ENCODE results near the gene CLCN5.

CLCN5 gene

DNA sequence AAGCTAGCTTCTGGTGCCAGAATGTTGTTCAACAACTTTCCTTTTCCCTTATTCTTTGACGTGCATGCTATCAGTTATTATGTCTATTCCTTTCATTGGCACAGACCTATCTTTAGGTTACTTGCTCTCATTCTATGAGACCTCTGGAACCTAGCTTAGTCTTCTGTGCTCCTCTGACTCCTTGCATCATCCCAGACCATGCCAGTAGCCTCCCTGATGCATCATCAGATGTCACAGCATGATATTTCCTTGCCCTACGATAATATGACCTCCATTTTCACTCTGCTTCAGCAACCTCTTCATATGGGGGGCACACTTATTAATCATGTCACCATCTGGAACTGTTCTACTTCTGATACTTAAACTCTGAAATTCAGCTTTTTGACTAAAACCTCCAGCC, 37.2 kb downstream of the CLCN5 start:
- Histone ChIP-seq H3K4me3 (no peak overlapping the region), H3K27ac (no peak overlapping the region)
- no peak for DNase-seq (ENCODE audit: low spot score)
- TF ChIP-seq, protein P1, sequence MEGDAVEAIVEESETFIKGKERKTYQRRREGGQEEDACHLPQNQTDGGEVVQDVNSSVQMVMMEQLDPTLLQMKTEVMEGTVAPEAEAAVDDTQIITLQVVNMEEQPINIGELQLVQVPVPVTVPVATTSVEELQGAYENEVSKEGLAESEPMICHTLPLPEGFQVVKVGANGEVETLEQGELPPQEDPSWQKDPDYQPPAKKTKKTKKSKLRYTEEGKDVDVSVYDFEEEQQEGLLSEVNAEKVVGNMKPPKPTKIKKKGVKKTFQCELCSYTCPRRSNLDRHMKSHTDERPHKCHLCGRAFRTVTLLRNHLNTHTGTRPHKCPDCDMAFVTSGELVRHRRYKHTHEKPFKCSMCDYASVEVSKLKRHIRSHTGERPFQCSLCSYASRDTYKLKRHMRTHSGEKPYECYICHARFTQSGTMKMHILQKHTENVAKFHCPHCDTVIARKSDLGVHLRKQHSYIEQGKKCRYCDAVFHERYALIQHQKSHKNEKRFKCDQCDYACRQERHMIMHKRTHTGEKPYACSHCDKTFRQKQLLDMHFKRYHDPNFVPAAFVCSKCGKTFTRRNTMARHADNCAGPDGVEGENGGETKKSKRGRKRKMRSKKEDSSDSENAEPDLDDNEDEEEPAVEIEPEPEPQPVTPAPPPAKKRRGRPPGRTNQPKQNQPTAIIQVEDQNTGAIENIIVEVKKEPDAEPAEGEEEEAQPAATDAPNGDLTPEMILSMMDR (IDR thresholded peaks at IDR 0.05) = no peak

DNA sequence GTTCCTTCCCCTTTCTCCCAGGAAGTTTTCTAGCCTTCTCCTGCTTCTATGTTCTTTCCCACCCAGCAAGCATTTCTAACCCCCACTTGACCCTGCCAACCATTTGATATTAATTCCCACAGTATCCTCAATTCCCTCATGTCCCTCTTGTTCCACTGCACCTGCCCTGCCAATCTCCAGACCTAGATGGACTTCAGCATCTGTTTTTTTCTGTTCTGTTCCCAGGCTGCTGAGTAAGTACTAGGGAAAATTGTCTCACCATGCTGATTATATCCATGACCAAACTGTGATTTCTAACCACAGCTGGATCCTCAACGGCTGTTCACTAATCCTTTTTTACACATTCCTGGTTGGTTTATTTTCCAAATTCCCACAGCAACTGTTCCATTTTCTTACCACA, 37.7 kb downstream of the CLCN5 start:
- no peak for DNase-seq (ENCODE audit: low spot score)
- Histone ChIP-seq H3K4me3 (no peak overlapping the region), H3K27ac (no peak overlapping the region)
- TF ChIP-seq, protein P1 (IDR thresholded peaks at IDR 0.05) = no peak

DNA sequence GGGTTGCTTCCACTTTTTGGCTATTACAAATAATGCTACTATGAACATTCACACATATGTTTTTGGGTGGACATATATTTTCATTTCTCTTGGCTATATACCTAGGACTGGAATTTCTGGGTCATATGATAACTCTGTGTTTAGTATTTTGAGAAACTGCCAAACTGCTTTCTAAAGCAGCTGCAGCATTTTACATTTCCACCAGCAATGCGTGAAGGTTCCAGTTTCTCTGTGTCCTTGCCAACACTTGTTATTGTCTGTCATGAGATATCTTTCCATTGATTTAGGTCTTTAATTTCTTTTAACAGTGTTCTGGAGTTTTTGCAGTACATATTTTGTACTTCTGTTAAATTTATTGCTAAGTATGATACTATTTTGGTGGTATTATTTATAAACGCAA, 48.3 kb downstream of the CLCN5 start:
- no peak for DNase-seq (ENCODE audit: low spot score)
- Histone ChIP-seq H3K27ac (no peak overlapping the region), H3K4me3 (no peak overlapping the region)
- TF ChIP-seq, protein P1 (IDR thresholded peaks at IDR 0.05) = no peak

DNA sequence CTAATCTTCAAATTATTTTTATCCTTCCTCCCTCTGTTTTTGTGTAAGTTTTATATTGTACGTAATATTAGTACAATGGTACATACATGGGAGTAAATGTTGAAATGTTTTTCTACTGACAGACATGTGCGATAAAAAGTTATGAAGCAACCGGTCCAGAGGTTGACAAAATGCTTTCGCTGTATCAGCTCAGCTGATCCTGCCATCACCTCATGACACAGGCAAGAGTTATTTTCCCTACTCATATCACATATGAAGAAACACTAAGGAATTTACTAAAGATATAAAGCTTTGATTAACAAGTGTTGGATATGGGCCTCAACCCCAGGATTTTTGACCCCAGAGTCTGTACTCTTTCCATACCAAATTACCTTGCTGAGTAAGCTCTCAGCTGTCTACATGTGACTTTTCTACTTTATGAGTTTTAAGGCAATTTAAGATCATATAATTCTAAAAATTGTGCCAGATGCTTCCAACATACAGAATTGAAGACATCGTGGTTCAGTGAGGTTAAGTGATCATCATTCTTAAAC, 50.0 kb downstream of the CLCN5 start:
- TF ChIP-seq, protein P1 (IDR thresholded peaks at IDR 0.05) = no peak
- no peak for DNase-seq (ENCODE audit: low spot score)
- Histone ChIP-seq H3K27ac (no peak overlapping the region), H3K4me3 (no peak overlapping the region)

DNA sequence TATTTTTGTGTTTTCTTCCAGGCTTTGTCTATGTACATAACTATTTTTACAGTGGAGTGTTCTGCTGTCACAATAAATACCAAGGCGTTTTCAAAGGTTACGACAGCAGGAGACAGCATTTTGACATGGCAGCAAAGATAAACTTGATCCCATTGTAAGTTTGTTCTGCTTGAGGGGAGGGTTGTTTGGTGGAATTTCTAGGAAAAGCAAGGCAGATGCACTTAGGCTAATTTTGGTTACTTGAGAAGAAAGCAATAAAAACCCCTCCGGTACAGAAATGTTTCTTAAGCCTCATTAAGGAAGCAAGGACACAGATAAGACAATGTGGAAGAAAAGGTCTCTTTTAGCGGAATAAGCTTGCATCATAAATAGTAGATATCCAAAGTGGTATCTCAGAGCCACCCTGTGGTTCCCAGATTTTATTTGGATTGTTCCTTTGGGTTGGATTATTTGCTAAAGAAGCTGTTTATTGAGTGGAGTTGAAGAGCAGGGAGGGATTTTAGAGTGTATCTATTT, 54.3 kb downstream of the CLCN5 start:
- no peak for DNase-seq (ENCODE audit: low spot score)
- H3K4me3 ChIP-seq = no peak overlapping the region
- TF ChIP-seq, protein P1 (IDR thresholded peaks at IDR 0.05) = no peak
- H3K27ac ChIP-seq = no peak overlapping the region

DNA sequence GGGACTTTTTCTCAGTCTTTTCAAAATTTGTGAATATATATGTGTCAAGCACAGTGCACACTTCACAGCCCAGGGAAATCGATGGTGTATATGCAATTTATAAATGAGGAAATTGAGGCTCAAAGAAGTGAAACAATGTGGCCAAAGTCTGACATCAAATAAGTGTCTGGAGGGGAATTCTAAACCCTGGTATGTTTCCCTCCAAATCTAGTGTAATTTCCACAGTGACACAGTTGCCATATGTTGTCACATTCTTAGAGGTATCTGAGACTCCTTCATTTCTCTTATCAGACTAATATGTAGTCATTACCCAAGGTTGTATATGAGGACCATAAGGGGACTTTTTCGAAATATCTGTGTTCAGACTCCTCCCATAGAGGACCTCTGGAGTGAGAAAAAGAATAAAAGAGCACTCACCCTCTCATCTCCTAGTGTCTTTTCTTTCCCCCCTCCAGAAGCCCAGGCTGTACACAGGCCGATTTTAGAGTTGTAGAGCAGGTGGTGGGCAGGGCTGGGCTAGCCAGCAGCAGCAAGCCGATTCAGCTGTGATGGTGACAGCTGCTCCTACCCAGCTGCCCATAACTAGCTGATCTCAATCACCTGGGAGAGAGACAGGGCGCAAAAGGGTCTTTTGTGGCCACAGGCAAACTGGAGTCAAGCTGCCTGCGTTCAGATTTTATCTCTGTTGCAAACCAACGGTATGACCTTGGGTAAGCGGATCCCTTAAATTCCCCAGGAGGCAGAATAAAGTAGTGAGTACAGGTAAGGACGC, 55.1 kb downstream of the CLCN5 start:
- Histone ChIP-seq H3K4me3 (no peak overlapping the region), H3K27ac (no peak overlapping the region)
- TF ChIP-seq, protein P1 (IDR thresholded peaks at IDR 0.05) = no peak
- DNase-seq (ENCODE audit: low spot score) = no peak

DNA sequence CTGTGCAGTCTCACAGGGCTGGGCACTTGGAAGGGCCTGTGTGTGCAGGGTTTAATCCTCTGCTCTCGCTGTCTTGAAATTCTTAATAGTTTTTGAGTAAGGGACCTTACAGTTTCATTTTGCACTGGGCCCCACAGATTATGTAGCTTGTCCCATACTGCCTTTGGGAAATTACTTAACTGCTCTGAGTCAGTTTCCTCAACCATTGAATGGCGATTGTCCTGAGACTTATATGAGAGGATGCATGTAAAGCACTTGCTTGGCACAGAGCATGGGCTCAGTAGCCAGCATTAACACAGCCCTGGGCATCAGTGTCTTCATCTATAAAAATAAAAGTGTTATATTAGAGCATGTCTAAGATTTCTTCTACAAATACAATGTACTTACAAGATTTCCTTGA, 55.8 kb downstream of the CLCN5 start:
- DNase-seq (ENCODE audit: low spot score) = no peak
- no peak overlapping the region for H3K4me3 ChIP-seq
- H3K27ac ChIP-seq = no peak overlapping the region
- TF ChIP-seq, protein P1 (IDR thresholded peaks at IDR 0.05) = no peak
